Left ventricle myocardium inferior (tissue), 1 donor: ENCODE measurements around the gene KLK1. TPM values are rescaled to one million over a fixed set of nuclear protein-coding genes. Genes with fewer than 3 reads are reported as not detected.

Experiments
- DNase-seq: peaks from one replicate; pipeline ENCODE4 v3.0.0-alpha.2; 2020
- H3K27ac ChIP-seq: fragments of 200-600 bp; replicated peaks from 2 replicates; pipeline ENCODE4 v1.8.0; 2021
- H3K27me3 ChIP-seq: fragments of 200-600 bp; 2 replicates; pipeline ENCODE4 v1.8.0; 2021; ENCODE audit warnings: low read depth
- H3K36me3 ChIP-seq: fragments of 200-600 bp; 2 replicates; pipeline ENCODE4 v1.8.0; 2021
- H3K4me1 ChIP-seq: fragments of 200-600 bp; 2 replicates; pipeline ENCODE4 v1.8.0; 2021
- H3K4me3 ChIP-seq: fragments of 200-600 bp; 2 replicates; pipeline ENCODE4 v1.8.0; 2021; ENCODE audit warnings: mild to moderate bottlenecking, moderate library complexity
- H3K9me3 ChIP-seq: fragments of 200-600 bp; replicated peaks from 2 replicates; pipeline ENCODE4 v1.8.0; 2021
- intact Hi-C: fragments of 100-400 bp; cut with micrococcal nuclease; formaldehyde crosslinking; loops from one replicate; pipeline ENCODE4 v1.11.0; 2022
- total RNA-seq: library from RNA; stranded (reverse); fragmentation: NEBNext Ultra II Directional; extraction: Animal tissue kit (Norgen Biotek cat#: 25700); gene quantifications from one replicate; pipeline ENCODE4 v1.2.1, GENCODE V29; 2021
- TF ChIP-seq, protein P1 (sequence below): fragments of 200-600 bp; IDR thresholded peaks from 2 replicates; pipeline ENCODE4 v1.8.0; 2021; ENCODE audit warnings: antibody characterized with exemption, mild to moderate bottlenecking, borderline replicate concordance
- donor health status: DM: no; HTN: yes; CAD: no; lungs with severe emphysema.

Gene KLK1
- total RNA-seq, 1 donor from 2014 or later, result 0.41 TPM

DNA sequence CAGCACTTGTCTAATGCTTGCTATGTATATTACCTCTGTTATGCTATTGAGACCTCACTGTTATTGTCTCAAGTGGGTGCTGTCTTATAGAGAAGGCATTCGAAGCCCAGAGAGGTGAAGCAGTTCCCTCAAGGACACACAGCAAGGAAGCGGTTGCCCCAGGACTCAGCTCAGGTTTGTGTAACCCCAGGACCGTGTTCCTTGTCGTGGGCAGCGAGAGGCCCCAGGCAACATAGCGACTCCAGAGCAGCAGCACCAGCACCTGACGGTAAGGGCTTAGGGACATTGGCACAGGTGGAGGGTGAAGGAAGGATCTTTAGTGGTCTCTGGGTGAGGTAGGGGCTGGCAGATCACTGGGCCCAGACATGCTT, 7.4 kb upstream of the KLK1 start:
- intact Hi-C loops, result no loop called here
- no peak overlapping the region for H3K4me3 ChIP-seq
- H3K4me1 ChIP-seq, result peaks cover 9% of the 10 kb centered on the region
- TF ChIP-seq, protein P1, sequence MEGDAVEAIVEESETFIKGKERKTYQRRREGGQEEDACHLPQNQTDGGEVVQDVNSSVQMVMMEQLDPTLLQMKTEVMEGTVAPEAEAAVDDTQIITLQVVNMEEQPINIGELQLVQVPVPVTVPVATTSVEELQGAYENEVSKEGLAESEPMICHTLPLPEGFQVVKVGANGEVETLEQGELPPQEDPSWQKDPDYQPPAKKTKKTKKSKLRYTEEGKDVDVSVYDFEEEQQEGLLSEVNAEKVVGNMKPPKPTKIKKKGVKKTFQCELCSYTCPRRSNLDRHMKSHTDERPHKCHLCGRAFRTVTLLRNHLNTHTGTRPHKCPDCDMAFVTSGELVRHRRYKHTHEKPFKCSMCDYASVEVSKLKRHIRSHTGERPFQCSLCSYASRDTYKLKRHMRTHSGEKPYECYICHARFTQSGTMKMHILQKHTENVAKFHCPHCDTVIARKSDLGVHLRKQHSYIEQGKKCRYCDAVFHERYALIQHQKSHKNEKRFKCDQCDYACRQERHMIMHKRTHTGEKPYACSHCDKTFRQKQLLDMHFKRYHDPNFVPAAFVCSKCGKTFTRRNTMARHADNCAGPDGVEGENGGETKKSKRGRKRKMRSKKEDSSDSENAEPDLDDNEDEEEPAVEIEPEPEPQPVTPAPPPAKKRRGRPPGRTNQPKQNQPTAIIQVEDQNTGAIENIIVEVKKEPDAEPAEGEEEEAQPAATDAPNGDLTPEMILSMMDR, result no peak
- DNase-seq, result no peak
- no peak overlapping the region for H3K27ac ChIP-seq
- H3K36me3 ChIP-seq, result no peaks in the 10 kb centered on the region
- peaks cover 93% of the 10 kb centered on the region for H3K27me3 ChIP-seq
- no peaks in the 10 kb centered on the region for H3K9me3 ChIP-seq

DNA sequence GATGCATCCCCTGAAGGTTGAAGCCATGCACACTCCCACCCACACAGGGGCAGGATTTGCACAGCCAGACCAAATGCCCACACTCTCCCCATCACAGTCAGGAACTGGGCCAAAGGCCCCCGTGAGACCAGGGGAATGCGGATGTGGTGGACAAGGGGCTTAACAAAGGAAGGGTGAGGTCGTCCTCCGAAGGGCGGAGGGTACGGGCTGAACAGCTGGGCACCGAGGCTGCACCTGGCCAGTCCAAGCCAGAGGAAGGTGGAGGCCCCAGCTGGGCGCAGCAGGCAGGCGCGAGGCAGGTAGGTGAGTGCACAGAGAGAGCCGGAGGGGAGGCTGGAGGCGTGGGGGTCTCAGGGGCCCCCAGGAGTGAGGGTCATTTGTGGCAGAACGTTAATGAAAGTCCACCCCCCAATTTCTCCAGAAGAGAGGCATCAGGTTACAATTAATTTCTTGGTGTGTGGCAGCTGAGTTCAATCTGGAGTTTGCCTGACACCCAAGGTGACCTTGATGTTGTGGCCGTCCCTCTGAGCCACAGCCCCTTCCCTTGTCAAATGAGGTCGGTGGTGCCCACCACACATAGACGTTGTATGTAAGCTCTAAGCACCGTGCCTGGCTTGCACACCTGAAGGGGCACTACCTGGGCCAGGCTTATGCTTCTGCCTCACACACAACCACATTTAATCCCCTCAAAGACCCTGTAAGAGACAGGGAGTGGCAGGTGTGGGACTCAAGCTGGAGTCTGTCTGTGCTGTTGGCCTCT, 6.9 kb upstream of the KLK1 start:
- Histone ChIP-seq H3K27ac (no peak overlapping the region), H3K36me3 (no peaks in the 10 kb centered on the region), H3K4me1 (peaks cover 4% of the 10 kb centered on the region), H3K9me3 (no peaks in the 10 kb centered on the region), H3K4me3 (no peak overlapping the region), H3K27me3 (peaks cover 93% of the 10 kb centered on the region)
- intact Hi-C loops, result no loop called here
- DNase-seq, result no peak
- TF ChIP-seq, protein P1, result no peak

DNA sequence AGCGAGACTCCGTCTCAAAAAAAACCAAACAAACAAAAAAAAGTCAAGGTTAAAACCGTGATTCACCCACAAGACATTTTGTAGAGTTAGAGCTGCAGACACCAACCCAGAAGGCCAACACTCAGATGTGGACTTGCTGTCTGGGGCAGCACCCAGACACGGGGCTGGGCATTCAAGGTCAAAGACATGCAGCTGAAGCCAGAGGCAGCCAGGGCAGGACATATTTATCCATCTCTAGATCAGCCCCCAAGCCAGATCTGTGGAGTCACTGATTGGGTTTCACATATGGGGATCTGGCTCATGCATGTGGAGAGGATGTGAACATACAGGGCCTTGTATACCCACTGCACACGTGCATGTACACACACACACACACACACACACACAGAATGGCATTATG, 6.2 kb upstream of the KLK1 start:
- intact Hi-C loops, result no loop called here
- no peak overlapping the region for H3K4me3 ChIP-seq
- H3K36me3 ChIP-seq, result no peaks in the 10 kb centered on the region
- peaks cover 93% of the 10 kb centered on the region for H3K27me3 ChIP-seq
- no peaks in the 10 kb centered on the region for H3K9me3 ChIP-seq
- H3K4me1 ChIP-seq, result no peaks in the 10 kb centered on the region
- no peak for DNase-seq
- TF ChIP-seq, protein P1, result no peak
- H3K27ac ChIP-seq, result no peak overlapping the region

DNA sequence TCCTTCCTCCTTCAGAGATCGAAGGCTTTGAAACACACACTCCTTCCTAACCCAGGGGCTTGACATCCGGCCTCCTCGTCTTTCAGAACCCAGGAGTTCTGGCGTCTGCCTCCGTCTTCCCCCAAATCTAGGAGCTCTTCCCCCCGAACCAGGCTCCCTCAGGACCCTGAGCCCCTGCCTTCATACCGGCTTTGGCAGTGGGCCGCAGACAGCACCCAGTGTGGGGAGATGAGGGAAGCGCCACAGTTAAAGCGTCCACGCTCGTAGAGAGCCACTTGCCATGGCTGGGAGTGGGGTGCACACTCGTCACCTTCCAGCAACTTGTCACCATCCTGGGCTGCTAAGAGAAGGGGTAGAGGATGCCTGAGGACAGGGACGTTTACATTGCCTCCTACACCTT, 3.9 kb upstream of the KLK1 start:
- Histone ChIP-seq H3K4me1 (no peaks in the 10 kb centered on the region), H3K27ac (no peak overlapping the region), H3K27me3 (peaks cover 94% of the 10 kb centered on the region), H3K4me3 (no peak overlapping the region), H3K36me3 (no peaks in the 10 kb centered on the region), H3K9me3 (no peaks in the 10 kb centered on the region)
- intact Hi-C loops, result no loop called here
- no peak for DNase-seq
- TF ChIP-seq, protein P1, result no peak

DNA sequence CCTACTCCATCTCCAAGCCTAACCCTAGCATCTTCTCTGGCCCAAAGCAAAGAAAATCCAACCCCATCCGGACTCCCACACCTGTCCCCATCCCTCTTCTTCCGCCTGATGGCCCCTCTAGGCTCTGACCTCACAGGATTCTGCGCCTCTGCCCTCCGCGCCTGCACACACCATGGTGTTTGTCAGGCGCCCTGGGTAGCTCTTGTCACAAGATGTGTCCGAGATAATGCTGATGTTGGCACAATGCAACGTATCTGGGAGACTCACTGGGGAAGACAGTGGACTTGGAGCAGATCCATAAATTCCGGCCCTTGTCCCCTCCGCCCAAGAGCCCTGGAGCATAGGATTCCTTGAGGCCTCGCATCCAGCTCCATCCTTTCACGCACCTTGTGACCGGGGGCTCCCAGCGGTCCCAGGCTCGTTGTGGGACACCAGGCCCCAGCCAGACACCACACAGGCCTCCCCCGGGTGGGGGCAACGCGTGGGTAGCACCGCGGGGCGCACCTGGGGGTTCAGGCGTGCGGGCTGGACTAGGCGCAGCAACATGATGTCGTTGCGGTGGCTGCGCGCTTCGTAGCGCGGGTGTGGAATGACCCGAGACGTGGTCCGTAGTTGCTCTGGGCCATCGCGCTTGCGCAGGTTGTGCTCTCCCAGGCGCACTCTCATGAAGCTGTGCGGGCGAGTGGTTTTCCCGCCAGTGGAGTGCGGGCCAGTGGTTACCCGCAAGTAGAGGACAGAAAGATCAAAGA, 3.1 kb upstream of the KLK1 start:
- no peaks in the 10 kb centered on the region for H3K4me1 ChIP-seq
- no peak overlapping the region for H3K27ac ChIP-seq
- H3K27me3 ChIP-seq, result peaks cover 95% of the 10 kb centered on the region
- no peak overlapping the region for H3K4me3 ChIP-seq
- TF ChIP-seq, protein P1, result no peak
- intact Hi-C loops, result no loop called here
- H3K36me3 ChIP-seq, result no peaks in the 10 kb centered on the region
- no peaks in the 10 kb centered on the region for H3K9me3 ChIP-seq
- DNase-seq, result no peak
